ENCODE results near the gene LAT. TPM values are rescaled to one million over a fixed set of nuclear protein-coding genes. Genes with fewer than 3 reads are reported as not detected.

Gene LAT
- total and polyA plus RNA-seq, 2 of the 13 experiments (the other 11 are each of a cell fraction or from before 2014, with no cell fraction given): 2.0 to 3.0 TPM

DNA sequence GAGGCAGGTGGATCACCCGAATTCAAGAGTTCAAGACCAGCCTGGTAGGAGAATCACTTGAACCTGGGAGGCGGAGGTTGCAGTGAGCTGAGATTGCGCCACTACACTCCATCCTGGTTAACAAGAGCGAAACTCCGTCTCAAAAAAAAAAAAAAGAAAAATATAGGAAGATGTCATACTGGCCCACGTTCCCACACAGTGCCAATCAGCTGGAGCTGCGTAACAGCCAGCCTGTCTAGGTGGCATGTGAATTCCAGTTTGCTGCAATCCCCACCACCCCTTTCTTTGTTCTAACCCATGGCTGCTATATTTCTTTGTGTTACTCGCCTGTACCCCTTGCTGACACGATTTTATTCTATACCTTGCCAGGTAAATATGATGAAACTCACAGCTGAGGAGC lies 26.6 kb upstream of the LAT start:
- DNase-seq (ENCODE audit: low spot score): no peak
- in situ Hi-C loops (cut with HindIII; ENCODE audit: extremely low pct_ligation_motif_present, low pct_unique_long_range_greater_than_20kb): no loop called here

More for the DNA sequence above, 26.6 kb upstream of the LAT start:
- ChIA-PET CTCF (ENCODE audit: low intra/inter-chr PET ratio, low total read pairs) (no interaction called here), POLR2A (interaction anchor here (1.2 kb wide), 1 partner anchor 15 kb away, joined by 4 read pairs; no protein-coding TSS in a partner anchor)
- no peak for TF ChIP-seq GABPA (IDR thresholded peaks at IDR 0.05; ENCODE audit: low read depth, low read length)
- no peak for TF ChIP-seq GABPA (CRISPR knock-in tag; IDR thresholded peaks at IDR 0.05; ENCODE audit: low read depth)
- TF ChIP-seq RARG (CRISPR knock-in tag; IDR thresholded peaks at IDR 0.05; ENCODE audit: low read depth): no peak
- TF ChIP-seq, protein P1, sequence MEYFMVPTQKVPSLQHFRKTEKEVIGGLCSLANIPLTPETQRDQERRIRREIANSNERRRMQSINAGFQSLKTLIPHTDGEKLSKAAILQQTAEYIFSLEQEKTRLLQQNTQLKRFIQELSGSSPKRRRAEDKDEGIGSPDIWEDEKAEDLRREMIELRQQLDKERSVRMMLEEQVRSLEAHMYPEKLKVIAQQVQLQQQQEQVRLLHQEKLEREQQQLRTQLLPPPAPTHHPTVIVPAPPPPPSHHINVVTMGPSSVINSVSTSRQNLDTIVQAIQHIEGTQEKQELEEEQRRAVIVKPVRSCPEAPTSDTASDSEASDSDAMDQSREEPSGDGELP (IDR thresholded peaks at IDR 0.05; ENCODE audit: borderline replicate concordance, low read depth): no peak
- no peak for TF ChIP-seq RNF2 (conservative IDR thresholded peaks at IDR 0.05; ENCODE audit: low read depth)
- TF ChIP-seq, protein P2, sequence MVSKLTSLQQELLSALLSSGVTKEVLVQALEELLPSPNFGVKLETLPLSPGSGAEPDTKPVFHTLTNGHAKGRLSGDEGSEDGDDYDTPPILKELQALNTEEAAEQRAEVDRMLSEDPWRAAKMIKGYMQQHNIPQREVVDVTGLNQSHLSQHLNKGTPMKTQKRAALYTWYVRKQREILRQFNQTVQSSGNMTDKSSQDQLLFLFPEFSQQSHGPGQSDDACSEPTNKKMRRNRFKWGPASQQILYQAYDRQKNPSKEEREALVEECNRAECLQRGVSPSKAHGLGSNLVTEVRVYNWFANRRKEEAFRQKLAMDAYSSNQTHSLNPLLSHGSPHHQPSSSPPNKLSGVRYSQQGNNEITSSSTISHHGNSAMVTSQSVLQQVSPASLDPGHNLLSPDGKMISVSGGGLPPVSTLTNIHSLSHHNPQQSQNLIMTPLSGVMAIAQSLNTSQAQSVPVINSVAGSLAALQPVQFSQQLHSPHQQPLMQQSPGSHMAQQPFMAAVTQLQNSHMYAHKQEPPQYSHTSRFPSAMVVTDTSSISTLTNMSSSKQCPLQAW (CRISPR knock-in tag; IDR thresholded peaks at IDR 0.05): no peak
- no peak for TF ChIP-seq DPF2 (CRISPR knock-in tag; IDR thresholded peaks at IDR 0.05; ENCODE audit: borderline replicate concordance, low read depth)
- no peak for TF ChIP-seq ZNF652 (CRISPR knock-in tag; IDR thresholded peaks at IDR 0.05; ENCODE audit: borderline replicate concordance, low read depth)
- TF ChIP-seq MAFK (conservative IDR thresholded peaks at IDR 0.05 in 1 of 2, IDR thresholded peaks at IDR 0.05 in 1 of 2; ENCODE audit: low read length in 2 of 2): no peak
- no peak for TF ChIP-seq ZNF713 (CRISPR knock-in tag; IDR thresholded peaks at IDR 0.05)
- TF ChIP-seq HNRNPK (IDR thresholded peaks at IDR 0.05; ENCODE audit: low read depth, low read length, poor library complexity, severe bottlenecking): no peak
- no peak for TF ChIP-seq YEATS2 (CRISPR knock-in tag; IDR thresholded peaks at IDR 0.05; ENCODE audit: borderline replicate concordance)
- TF ChIP-seq TMF1 (CRISPR knock-in tag; IDR thresholded peaks at IDR 0.05; ENCODE audit: low read depth): no peak
- no peak for TF ChIP-seq FOXC1 (CRISPR knock-in tag; IDR thresholded peaks at IDR 0.05; ENCODE audit: borderline replicate concordance)
- TF ChIP-seq MXI1 (IDR thresholded peaks at IDR 0.05; ENCODE audit: borderline replicate concordance, low read depth, low read length): no peak
- FAIRE-seq (no peak), ATAC-seq (no peak)
- Histone ChIP-seq H3K9me3 (ENCODE audit: low read length) (no peaks in the 10 kb centered on the region), H3K79me2 (ENCODE audit: insufficient read depth, low read length) (no peaks in the 10 kb centered on the region), H2AFZ (ENCODE audit: low read length) (no peak overlapping the region), H3K27ac (ENCODE audit: extremely low read length, insufficient read depth, low read length) (no peak overlapping the region), H3K27me3 (ENCODE audit: control insufficient read depth in 1 of 2, insufficient read depth in 2 of 2, low read length in 2 of 2) (no peaks in the 10 kb centered on the region), H3K36me3 (replicated peaks in 1 of 2; ENCODE audit: control insufficient read depth in 1 of 2, insufficient read depth in 2 of 2, low read length in 2 of 2) (peaks cover 35 to 74% of the 10 kb centered on the region in 2 experiments), H4K20me1 (ENCODE audit: insufficient read depth, low read length) (no peaks in the 10 kb centered on the region), H3K4me2 (ENCODE audit: low read depth, low read length) (no peak overlapping the region), H3K9ac (ENCODE audit: insufficient read depth, low read depth, low read length) (no peak overlapping the region), H3K4me1 (ENCODE audit: insufficient read depth, low read length) (peaks cover under 1% of the 10 kb centered on the region; the same call in 1 of the 2 replicates), H3K4me3 (replicated peaks in 1 of 3; ENCODE audit: insufficient read depth in 1 of 3, low read depth in 2 of 3, low read length in 3 of 3) (no peak overlapping the region)
- BruUV-seq (replicated peaks): no TSS peak
- WGBS (ENCODE audit: low lambda C conversion rate): 98% methylated on average over 9 of the region's 9 CpGs
- intact Hi-C loops (cut with micrococcal nuclease; ENCODE audit: unreplicated experiment): no loop called here

Data from HepG2 (cell line).